Hepatocyte (in vitro differentiated cells): ENCODE results near the gene MOB2. TPM values are rescaled to one million over a fixed set of nuclear protein-coding genes. Genes with fewer than 3 reads are reported as not detected.

Experiments used
- DNase-seq: peaks from one replicate; pipeline ENCODE4 v3.0.0-alpha.2; 2016; ENCODE audit warnings: low spot score
- H2AFZ ChIP-seq: fragments of 200-600 bp; sonication (generic); 2 replicates; pipeline ENCODE4 v1.6.0; 2016; ENCODE audit warnings: antibody characterized with exemption, mild to moderate bottlenecking
- H3K27ac ChIP-seq: fragments of 200-600 bp; sonication (generic); 2 replicates; pipeline ENCODE4 v1.5.1; 2016; ENCODE audit warnings: mild to moderate bottlenecking
- H3K27me3 ChIP-seq: fragments of 200-600 bp; sonication (generic); 2 replicates; pipeline ENCODE4 v1.6.1; 2016
- H3K36me3 ChIP-seq: fragments of 200-600 bp; sonication (generic); replicated peaks from 2 replicates; pipeline ENCODE4 v1.5.1; 2016; ENCODE audit warnings: low read depth; ENCODE audit not compliant: insufficient read depth
- H3K4me1 ChIP-seq: fragments of 200-600 bp; sonication (generic); 2 replicates; pipeline ENCODE4 v1.5.1; 2016; ENCODE audit warnings: mild to moderate bottlenecking, moderate library complexity; ENCODE audit not compliant: insufficient read depth
- H3K4me2 ChIP-seq: fragments of 200-600 bp; sonication (generic); 2 replicates; pipeline ENCODE4 v1.6.0; 2016
- H3K4me3 ChIP-seq: fragments of 200-600 bp; sonication (generic); 2 replicates; pipeline ENCODE4 v1.5.1; 2016; ENCODE audit warnings: mild to moderate bottlenecking
- H3K79me2 ChIP-seq: fragments of 200-600 bp; sonication (generic); 2 replicates; pipeline ENCODE4 v1.6.0; 2017; ENCODE audit warnings: mild to moderate bottlenecking
- H3K9me2 ChIP-seq: fragments of 200-600 bp; sonication (generic); replicated peaks from 2 replicates; pipeline ENCODE4 v1.6.0; 2017; ENCODE audit warnings: mild to moderate bottlenecking; ENCODE audit not compliant: insufficient read depth
- H3K9me3 ChIP-seq: fragments of 200-600 bp; sonication (generic); 2 replicates; pipeline ENCODE4 v1.5.1; 2016; ENCODE audit warnings: low read depth, mild to moderate bottlenecking
- H4K20me1 ChIP-seq: fragments of 200-600 bp; sonication (generic); 2 replicates; pipeline ENCODE4 v1.6.0; 2016; ENCODE audit warnings: mild to moderate bottlenecking; ENCODE audit not compliant: insufficient read depth, poor library complexity, severe bottlenecking
- EZH2 ChIP-seq: fragments of 200-600 bp; sonication (generic); IDR thresholded peaks from 2 replicates; pipeline ENCODE4 v1.6.1; 2016; ENCODE audit warnings: antibody characterized with exemption, mild to moderate bottlenecking, borderline replicate concordance
- EZH2phosphoT487 ChIP-seq: fragments of 200-600 bp; sonication (generic); IDR thresholded peaks from one replicate; pipeline ENCODE4 v1.6.1; 2018; ENCODE audit warnings: antibody characterized with exemption, mild to moderate bottlenecking, low read depth, moderate library complexity; ENCODE audit not compliant: unreplicated experiment, severe bottlenecking
- WGBS: methylation state at CpG from one replicate; pipeline ENCODE4 v1.1.6; 2016; ENCODE audit warnings: low lambda C conversion rate; ENCODE audit errors: missing lambda C conversion rate; 5-methylcytosine and 5-hydroxymethylcytosine counted together
- polyA plus RNA-seq: library from polyadenylated mRNA; unstranded; fragments of >200 nt; fragmentation: Nextera tagmentation; extraction: Ambion mirVana; gene quantifications from 2 replicates; pipeline ENCODE4 v1.2.1, GENCODE V29; 2016
- total RNA-seq: library from RNA; depleted of rRNA; stranded (reverse); fragments of >200 nt; gene quantifications from 2 replicates; pipeline ENCODE4 v1.2.3, GENCODE V29; 2014
- TF ChIP-seq, protein P1 (sequence below): fragments of 200-600 bp; sonication (generic); IDR thresholded peaks from 2 replicates; pipeline ENCODE4 v1.5.1; 2016; ENCODE audit warnings: antibody characterized with exemption, mild to moderate bottlenecking; ENCODE audit not compliant: poor library complexity

MOB2 gene
- total and polyA plus RNA-seq, 2 experiments from 2014 or later, result 12.5 to 48.2 TPM

DNA sequence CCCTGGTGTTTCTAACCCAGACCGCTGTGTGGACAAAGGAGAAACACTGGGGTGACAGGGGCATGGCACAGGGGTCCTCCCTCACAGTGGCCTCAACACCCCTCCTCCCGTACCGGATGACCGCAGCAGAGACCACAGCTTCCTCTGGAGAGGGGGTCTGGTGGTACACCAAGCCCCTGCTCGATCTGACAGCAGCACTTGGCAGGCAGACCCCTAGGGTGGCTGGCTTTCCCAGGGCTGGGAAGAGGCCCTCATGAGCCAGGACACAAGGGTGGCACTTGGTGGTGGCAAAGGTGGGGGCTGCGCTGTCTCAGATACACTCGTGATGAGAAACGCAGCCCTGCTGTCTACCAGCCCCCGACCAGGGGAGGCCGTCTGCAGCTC, 46.8 kb upstream of the MOB2 start:
- TF ChIP-seq EZH2 (no peak), EZH2phosphoT487 (no peak)
- TF ChIP-seq, protein P1, sequence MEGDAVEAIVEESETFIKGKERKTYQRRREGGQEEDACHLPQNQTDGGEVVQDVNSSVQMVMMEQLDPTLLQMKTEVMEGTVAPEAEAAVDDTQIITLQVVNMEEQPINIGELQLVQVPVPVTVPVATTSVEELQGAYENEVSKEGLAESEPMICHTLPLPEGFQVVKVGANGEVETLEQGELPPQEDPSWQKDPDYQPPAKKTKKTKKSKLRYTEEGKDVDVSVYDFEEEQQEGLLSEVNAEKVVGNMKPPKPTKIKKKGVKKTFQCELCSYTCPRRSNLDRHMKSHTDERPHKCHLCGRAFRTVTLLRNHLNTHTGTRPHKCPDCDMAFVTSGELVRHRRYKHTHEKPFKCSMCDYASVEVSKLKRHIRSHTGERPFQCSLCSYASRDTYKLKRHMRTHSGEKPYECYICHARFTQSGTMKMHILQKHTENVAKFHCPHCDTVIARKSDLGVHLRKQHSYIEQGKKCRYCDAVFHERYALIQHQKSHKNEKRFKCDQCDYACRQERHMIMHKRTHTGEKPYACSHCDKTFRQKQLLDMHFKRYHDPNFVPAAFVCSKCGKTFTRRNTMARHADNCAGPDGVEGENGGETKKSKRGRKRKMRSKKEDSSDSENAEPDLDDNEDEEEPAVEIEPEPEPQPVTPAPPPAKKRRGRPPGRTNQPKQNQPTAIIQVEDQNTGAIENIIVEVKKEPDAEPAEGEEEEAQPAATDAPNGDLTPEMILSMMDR, result no peak
- WGBS, result 97% methylated on average over 10 of the region's 10 CpGs
- DNase-seq, result no peak
- Histone ChIP-seq H3K4me1 (no peaks in the 10 kb centered on the region), H3K27me3 (no peaks in the 10 kb centered on the region), H3K9me2 (no peaks in the 10 kb centered on the region), H3K36me3 (no peaks in the 10 kb centered on the region), H4K20me1 (peaks cover 76% of the 10 kb centered on the region), H3K9me3 (no peaks in the 10 kb centered on the region), H3K4me3 (no peak overlapping the region), H3K27ac (no peak overlapping the region), H3K4me2 (no peak overlapping the region), H2AFZ (no peak overlapping the region), H3K79me2 (peaks cover 90% of the 10 kb centered on the region)

DNA sequence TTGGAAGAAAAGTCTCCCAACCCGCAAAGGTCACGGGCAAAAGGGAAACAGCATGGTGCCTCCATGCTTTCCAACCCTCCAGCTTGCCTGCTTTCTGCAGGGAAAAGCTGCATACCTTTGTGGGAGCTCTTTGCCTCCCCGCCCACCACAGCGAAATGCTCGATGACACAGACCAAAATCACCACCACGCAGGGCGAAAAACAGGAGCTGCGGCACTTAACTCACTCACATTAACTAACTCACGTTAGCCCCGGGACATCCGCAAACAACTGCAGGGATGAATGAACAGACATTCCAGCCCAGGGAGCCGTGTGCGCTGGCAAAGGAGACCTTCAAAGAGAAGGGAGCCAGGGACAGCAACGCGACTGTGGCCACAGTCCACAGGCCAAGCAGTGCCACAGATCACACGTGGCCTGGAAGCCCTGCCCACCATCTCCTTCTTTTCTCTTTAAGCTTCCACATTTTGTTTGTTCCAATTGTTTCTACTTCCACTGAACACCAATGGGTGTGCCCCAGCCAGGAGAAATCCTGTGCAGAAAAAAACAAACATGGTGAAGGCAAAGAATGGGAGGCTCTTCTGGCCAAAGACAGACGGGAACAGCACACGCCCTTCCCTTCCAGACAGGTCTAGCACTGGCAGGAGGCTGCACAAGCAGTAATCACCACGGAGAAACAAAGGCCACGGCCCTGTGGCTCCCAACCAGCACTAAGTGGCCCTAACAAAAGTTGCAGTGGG, 46.2 kb upstream of the MOB2 start:
- no peak overlapping the region for H2AFZ ChIP-seq
- no peaks in the 10 kb centered on the region for H3K9me3 ChIP-seq
- H3K79me2 ChIP-seq, result peaks cover 96% of the 10 kb centered on the region
- TF ChIP-seq, protein P1, result no peak
- TF ChIP-seq EZH2phosphoT487 (no peak), EZH2 (no peak)
- H3K27me3 ChIP-seq, result no peaks in the 10 kb centered on the region
- peaks cover 82% of the 10 kb centered on the region for H4K20me1 ChIP-seq
- H3K9me2 ChIP-seq, result no peaks in the 10 kb centered on the region
- H3K4me3 ChIP-seq, result no peak overlapping the region
- H3K4me1 ChIP-seq, result no peaks in the 10 kb centered on the region
- WGBS, result 87% methylated on average over 20 of the region's 20 CpGs
- H3K36me3 ChIP-seq, result no peaks in the 10 kb centered on the region
- H3K27ac ChIP-seq, result no peak overlapping the region
- DNase-seq, result no peak
- H3K4me2 ChIP-seq, result no peak overlapping the region

DNA sequence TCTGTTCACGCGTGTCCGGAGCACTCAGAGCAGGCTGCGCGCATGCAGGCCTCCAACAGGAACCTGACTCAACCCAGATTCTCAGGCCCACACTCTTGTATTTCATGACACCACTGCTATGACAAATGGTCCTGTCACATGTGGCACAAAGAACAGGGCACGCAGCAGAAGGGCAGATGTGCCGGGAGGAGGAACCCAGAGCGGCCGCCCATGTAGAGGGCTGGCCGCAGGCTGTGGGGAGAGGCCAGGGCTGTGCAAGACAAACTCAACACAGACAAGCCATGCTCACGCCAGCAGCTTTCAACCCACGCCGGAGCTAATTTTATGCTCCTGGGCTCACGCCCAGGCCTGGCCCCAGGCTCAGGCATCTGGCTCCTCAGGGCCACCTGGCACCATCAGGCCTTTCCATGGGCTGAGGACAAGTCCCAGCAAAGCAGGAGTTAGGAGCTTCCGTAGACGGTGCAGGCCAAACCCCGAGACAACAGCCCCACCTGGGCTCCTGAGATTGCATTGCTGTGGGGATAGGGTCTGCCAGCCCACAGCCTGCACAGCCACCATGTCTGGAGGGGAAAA, 45.5 kb upstream of the MOB2 start:
- Histone ChIP-seq H3K79me2 (peaks cover 95% of the 10 kb centered on the region), H3K36me3 (no peaks in the 10 kb centered on the region), H3K4me3 (no peak overlapping the region), H4K20me1 (peaks cover 88% of the 10 kb centered on the region), H3K9me2 (no peaks in the 10 kb centered on the region), H3K27ac (no peak overlapping the region), H3K4me1 (no peaks in the 10 kb centered on the region), H3K9me3 (no peaks in the 10 kb centered on the region), H3K27me3 (no peaks in the 10 kb centered on the region), H2AFZ (no peak overlapping the region), H3K4me2 (no peak overlapping the region)
- 94% methylated on average over 17 of the region's 17 CpGs for WGBS
- no peak for DNase-seq
- TF ChIP-seq, protein P1, result no peak
- TF ChIP-seq EZH2phosphoT487 (no peak), EZH2 (no peak)
